Mesenchymal stem cell (in vitro differentiated cells and primary cell): ENCODE measurements around the gene PBX4.
A peak's percentile ranks its signal among the peaks of the same experiment; 100 is the strongest.

Source experiments
- DNase-seq: peaks from one replicate; pipeline ENCODE4 v3.0.0-alpha.2; 2013
- H2AFZ ChIP-seq: one replicate; pipeline ENCODE4 v1.6.1; 2013; ENCODE audit warnings: low read depth, mild to moderate bottlenecking, control low read depth, inconsistent platforms, low read length, moderate library complexity
- H2AK5ac ChIP-seq: 2 replicates; pipeline ENCODE4 v1.6.1; 2013; ENCODE audit warnings: low read length, moderate library complexity, mild to moderate bottlenecking, inconsistent platforms; ENCODE audit not compliant: severe bottlenecking
- H2BK120ac ChIP-seq: one replicate; pipeline ENCODE4 v1.6.1; 2013; ENCODE audit warnings: low read depth, mild to moderate bottlenecking, inconsistent platforms, low read length, moderate library complexity
- H2BK12ac ChIP-seq, 2 experiments: one replicate each; pipeline ENCODE4 v1.6.1; 2013; ENCODE audit warnings: inconsistent platforms in 2 of 2, low read length in 2 of 2, mild to moderate bottlenecking in 2 of 2, moderate library complexity in 2 of 2, control low read depth in 1 of 2
- H2BK15ac ChIP-seq: one replicate; pipeline ENCODE4 v1.6.1; 2013; ENCODE audit warnings: mild to moderate bottlenecking, low read depth, inconsistent platforms; ENCODE audit not compliant: poor library complexity, severe bottlenecking
- H2BK5ac ChIP-seq: 2 replicates; pipeline ENCODE4 v1.6.1; 2013; ENCODE audit warnings: low read depth, mild to moderate bottlenecking, low read length, control low read depth, inconsistent platforms; ENCODE audit not compliant: poor library complexity, severe bottlenecking
- H3K14ac ChIP-seq, 2 experiments: one replicate each; pipeline ENCODE4 v1.6.1; 2013; ENCODE audit warnings: inconsistent platforms in 2 of 2, low read length in 2 of 2, control low read depth in 1 of 2, mild to moderate bottlenecking in 1 of 2, moderate library complexity in 1 of 2
- H3K18ac ChIP-seq, 2 experiments: one replicate each; pipeline ENCODE4 v1.6.1; 2013; ENCODE audit warnings: inconsistent platforms in 2 of 2, low read length in 2 of 2, control low read depth in 1 of 2, low read depth in 1 of 2, mild to moderate bottlenecking in 1 of 2
- H3K23ac ChIP-seq, 2 experiments: one replicate each; pipeline ENCODE4 v1.6.1; 2013; ENCODE audit warnings: inconsistent platforms in 2 of 2, low read length in 2 of 2, mild to moderate bottlenecking in 2 of 2, moderate library complexity in 2 of 2, control low read depth in 1 of 2
- H3K27ac ChIP-seq: 2 replicates; pipeline ENCODE4 v1.5.1; 2013; ENCODE audit warnings: mild to moderate bottlenecking, moderate library complexity, low read length, control low read depth, inconsistent platforms; ENCODE audit not compliant: poor library complexity, severe bottlenecking
- H3K27me3 ChIP-seq, 2 experiments: 2 replicates each; pipeline versions ENCODE4 v1.6.1 to v1.7.0; 2013; ENCODE audit warnings: low read length in 2 of 2, mild to moderate bottlenecking in 2 of 2, moderate library complexity in 2 of 2, control low read depth in 1 of 2, inconsistent platforms in 1 of 2; ENCODE audit not compliant: control insufficient read depth in 1 of 2, insufficient read depth in 1 of 2
- H3K36me3 ChIP-seq, 2 experiments: 2 replicates each; pipeline versions ENCODE4 v1.6.1 to v1.7.0; 2013; ENCODE audit warnings: low read length in 2 of 2, control low read depth in 1 of 2, inconsistent platforms in 1 of 2, low read depth in 1 of 2, mild to moderate bottlenecking in 1 of 2; ENCODE audit not compliant: insufficient read depth in 2 of 2, control insufficient read depth in 1 of 2
- H3K4ac ChIP-seq, 2 experiments: one replicate each; pipeline ENCODE4 v1.6.1; 2013; ENCODE audit warnings: inconsistent platforms in 2 of 2, low read length in 2 of 2, mild to moderate bottlenecking in 2 of 2, moderate library complexity in 2 of 2, control low read depth in 1 of 2, low read depth in 1 of 2
- H3K4me1 ChIP-seq: 2 replicates; pipeline ENCODE4 v1.6.1; 2013; ENCODE audit warnings: low read depth, low read length, control low read depth; ENCODE audit not compliant: control insufficient read depth, insufficient read depth
- H3K4me2 ChIP-seq: 2 replicates; pipeline ENCODE4 v1.6.1; 2013; ENCODE audit warnings: low read length, mild to moderate bottlenecking, inconsistent platforms; ENCODE audit not compliant: poor library complexity, severe bottlenecking
- H3K4me3 ChIP-seq, 2 experiments: 2 replicates each; pipeline versions ENCODE4 v1.5.1 to v1.7.0; 2013; ENCODE audit warnings: low read length in 2 of 2, mild to moderate bottlenecking in 2 of 2, control low read depth in 1 of 2, low read depth in 1 of 2; ENCODE audit not compliant: insufficient read depth in 1 of 2
- H3K79me1 ChIP-seq: replicated peaks from 2 replicates; pipeline ENCODE4 v1.6.1; 2013; ENCODE audit warnings: mild to moderate bottlenecking, control low read depth, low read length, inconsistent platforms; ENCODE audit not compliant: poor library complexity, severe bottlenecking
- H3K9ac ChIP-seq: 2 replicates; pipeline ENCODE4 v1.7.0; 2013; ENCODE audit warnings: mild to moderate bottlenecking, low read length, moderate library complexity
- H3K9me3 ChIP-seq: 2 replicates; pipeline ENCODE4 v1.7.0; 2013; ENCODE audit warnings: mild to moderate bottlenecking, low read length; ENCODE audit not compliant: control insufficient read depth
- H4K8ac ChIP-seq: one replicate; pipeline ENCODE4 v1.6.1; 2013; ENCODE audit warnings: inconsistent platforms, mild to moderate bottlenecking, low read length, moderate library complexity
- H4K91ac ChIP-seq: one replicate; pipeline ENCODE4 v1.6.1; 2013; ENCODE audit warnings: mild to moderate bottlenecking, low read length, inconsistent platforms
- WGBS: methylation state at CpG from one replicate; pipeline ENCODE4 v1.1.7; 2013; ENCODE audit warnings: mixed read lengths; 5-methylcytosine and 5-hydroxymethylcytosine counted together

Gene PBX4

DNA sequence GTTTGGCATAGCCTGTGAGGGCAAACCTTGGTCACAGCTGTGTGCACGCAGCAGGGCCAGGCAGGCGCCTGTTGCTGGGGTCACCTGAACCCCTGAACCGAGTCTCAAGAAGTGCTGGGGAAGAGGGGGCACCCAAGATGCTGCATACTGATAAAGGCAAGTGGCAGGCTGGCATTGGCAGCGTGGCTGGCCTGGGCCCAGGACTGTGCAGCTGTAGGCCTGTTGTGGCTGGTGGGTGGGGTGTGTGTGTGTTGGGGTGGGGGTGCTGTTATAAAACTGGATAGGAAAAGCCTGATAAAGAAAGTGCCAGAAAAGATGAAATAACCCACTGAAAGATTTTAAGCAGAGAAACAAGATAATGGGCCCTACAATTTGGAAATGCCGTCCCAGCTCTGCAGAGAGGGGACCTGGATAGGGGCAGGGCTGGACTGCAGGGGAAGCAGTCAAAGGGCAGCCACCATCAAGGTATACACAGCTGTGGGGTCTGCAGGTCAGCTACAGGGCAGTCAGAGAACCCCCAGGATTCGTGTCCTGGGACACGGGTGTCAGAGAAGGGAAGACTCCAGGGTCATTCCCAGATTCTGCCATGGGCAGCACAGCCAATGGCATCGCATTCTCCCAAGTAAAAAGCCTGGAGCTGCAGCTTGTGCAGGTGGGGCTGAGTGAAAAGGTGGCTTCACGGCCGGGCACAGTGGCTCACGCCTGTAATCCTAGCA is 47.3 kb downstream of the PBX4 start:
- H2BK15ac ChIP-seq, result no peak overlapping the region

DNA sequence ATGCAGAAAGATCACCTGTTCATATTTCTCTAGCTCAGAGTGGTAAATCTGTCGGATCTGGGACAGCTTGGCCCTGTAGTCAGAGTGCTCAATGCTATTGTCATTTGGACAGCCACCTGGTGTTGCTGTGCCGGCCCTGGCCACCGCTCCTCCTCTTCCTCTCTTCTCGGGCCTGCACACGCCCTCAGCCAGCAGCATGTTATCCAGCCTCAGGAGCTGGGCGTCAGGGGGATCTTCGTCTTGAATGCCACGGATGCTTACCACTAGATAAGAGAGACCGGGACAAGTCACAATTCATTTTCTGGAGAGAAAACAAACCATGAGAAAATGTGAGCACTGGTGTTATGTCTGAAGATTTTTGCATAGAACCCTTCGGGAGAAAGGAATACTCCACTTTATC is 47.9 kb downstream of the PBX4 start:
- Histone ChIP-seq H2BK12ac (no peak overlapping the region), H2BK120ac (no peak overlapping the region), H3K23ac (no peak overlapping the region), H3K18ac (no peak overlapping the region), H3K9ac (no peak overlapping the region), H3K79me1 (no peaks in the 10 kb centered on the region), H3K27me3 (no peaks in the 10 kb centered on the region), H3K27ac (no peak overlapping the region), H2BK15ac (no peak overlapping the region), H2BK5ac (no peak overlapping the region), H3K4me3 (no peak overlapping the region), H3K4me1 (peaks cover 7% of the 10 kb centered on the region), H2AK5ac (no peak overlapping the region), H3K9me3 (no peaks in the 10 kb centered on the region), H3K36me3 (peaks cover 0 to 3% of the 10 kb centered on the region in 2 experiments), H4K91ac (no peak overlapping the region), H4K8ac (no peak overlapping the region), H3K4ac (no peak overlapping the region), H3K14ac (no peak overlapping the region), H2AFZ (no peak overlapping the region), H3K4me2 (no peak overlapping the region)
- DNase-seq, result no peak
- WGBS, result 84% methylated on average over 10 of the region's 10 CpGs

More for the DNA sequence above, 47.3 kb downstream of the PBX4 start:
- Histone ChIP-seq H3K4me2 (no peak overlapping the region), H2AK5ac (no peak overlapping the region), H3K9ac (no peak overlapping the region), H3K4me1 (peaks cover 3% of the 10 kb centered on the region), H4K8ac (no peak overlapping the region), H3K4me3 (no peak overlapping the region), H3K79me1 (no peaks in the 10 kb centered on the region), H3K14ac (no peak overlapping the region), H2BK5ac (no peak overlapping the region), H2AFZ (no peak overlapping the region), H3K9me3 (no peaks in the 10 kb centered on the region), H3K27me3 (no peaks in the 10 kb centered on the region), H3K18ac (no peak overlapping the region), H3K23ac (no peak overlapping the region), H3K4ac (no peak overlapping the region), H4K91ac (no peak overlapping the region), H3K36me3 (peaks cover 0 to 3% of the 10 kb centered on the region in 2 experiments), H2BK12ac (no peak overlapping the region), H3K27ac (no peak overlapping the region), H2BK120ac (no peak overlapping the region)
- DNase-seq, result no peak
- 87% methylated on average over 11 of the region's 11 CpGs for WGBS

GRCh38 chr19:19568802-19569756 is 49.4 kb downstream of the PBX4 start:
- H3K27me3 ChIP-seq, result no peaks in the 10 kb centered on the region
- H3K36me3 ChIP-seq, result peaks cover 0 to 3% of the 10 kb centered on the region in 2 experiments
- no peak overlapping the region for H4K8ac ChIP-seq
- H3K18ac ChIP-seq, result no peak overlapping the region
- H3K4me2 ChIP-seq, result no peak overlapping the region
- H4K91ac ChIP-seq, result no peak overlapping the region
- H3K4ac ChIP-seq, result no peak overlapping the region
- no peak overlapping the region for H2BK15ac ChIP-seq
- H2BK120ac ChIP-seq, result no peak overlapping the region
- H3K27ac ChIP-seq, result no peak overlapping the region
- H2BK5ac ChIP-seq, result no peak overlapping the region
- H2BK12ac ChIP-seq, result no peak overlapping the region
- H3K14ac ChIP-seq, result no peak overlapping the region
- no peak for DNase-seq
- WGBS, result 94% methylated on average over 24 of the region's 25 CpGs
- no peak overlapping the region for H2AK5ac ChIP-seq
- peaks cover 7% of the 10 kb centered on the region for H3K4me1 ChIP-seq
- H3K23ac ChIP-seq, result no peak overlapping the region
- no peak overlapping the region for H3K4me3 ChIP-seq
- no peaks in the 10 kb centered on the region for H3K9me3 ChIP-seq
- H3K79me1 ChIP-seq, result no peaks in the 10 kb centered on the region
- H3K9ac ChIP-seq, result no peak overlapping the region
- no peak overlapping the region for H2AFZ ChIP-seq

DNA sequence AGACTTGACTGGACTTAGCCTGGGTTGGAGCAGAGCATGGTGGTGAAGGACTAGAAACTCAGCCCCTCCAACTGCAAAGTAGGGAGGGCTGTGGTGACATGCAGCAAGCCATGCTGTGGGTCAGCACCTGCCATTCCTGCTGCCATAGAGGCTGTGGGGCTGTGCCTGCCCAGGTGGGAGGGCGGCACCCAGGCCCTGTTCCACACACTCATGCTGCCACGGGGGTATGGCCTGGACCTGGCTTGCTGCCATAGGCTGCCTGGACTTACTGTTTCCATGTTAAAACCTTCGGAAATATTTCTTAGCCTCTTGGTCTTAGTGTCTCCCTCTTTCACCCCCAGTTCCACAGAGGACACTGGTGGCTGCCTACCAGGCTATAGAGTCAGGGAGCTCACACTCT is 51.1 kb downstream of the PBX4 start:
- Histone ChIP-seq H2BK120ac (no peak overlapping the region), H4K91ac (no peak overlapping the region), H3K18ac (no peak overlapping the region), H2AK5ac (no peak overlapping the region), H3K14ac (peak overlapping the region in 1 of 2 experiments; percentile 53), H3K4ac (no peak overlapping the region), H2BK12ac (no peak overlapping the region), H3K4me3 (no peak overlapping the region), H3K27me3 (no peaks in the 10 kb centered on the region), H3K4me2 (no peak overlapping the region), H3K23ac (no peak overlapping the region), H3K9ac (no peak overlapping the region), H4K8ac (no peak overlapping the region), H2AFZ (no peak overlapping the region), H2BK5ac (no peak overlapping the region), H3K9me3 (no peaks in the 10 kb centered on the region), H3K36me3 (peaks cover 0 to 3% of the 10 kb centered on the region in 2 experiments), H2BK15ac (no peak overlapping the region), H3K79me1 (no peaks in the 10 kb centered on the region), H3K27ac (no peak overlapping the region), H3K4me1 (peaks cover 7% of the 10 kb centered on the region)
- WGBS, result 79% methylated on average over 3 of the region's 3 CpGs
- DNase-seq, result no peak
